Panc1 (cell line): ENCODE results near the gene CTSA. TPM values are rescaled to one million over a fixed set of nuclear protein-coding genes. Genes with fewer than 3 reads are reported as not detected.
"Not testable (repeated sequence)": the region's sequence is repeated elsewhere in the genome, so short reads cannot be mapped to it uniquely, and the experiment has no call there.

Experiments
- ATAC-seq: fragments of 200-7000 bp; cut with Tn5 transposase; 2 replicates; pipeline ENCODE4 v1.9.1; 2020; ENCODE audit warnings: mild to moderate bottlenecking, moderate library complexity
- BruUV-seq: library from RNA; stranded (reverse); fragments of 400-500 nt; replicated peaks from 2 replicates; lab custom pipeline; 2021; lab: Mats Ljungman, UMichigan
- CTCF ChIA-PET: fragments of 300-600 bp; sonication (Branson Sonifier 250); formaldehyde crosslinking; loops from one replicate; lab custom pipeline; 2022; ENCODE audit warnings: antibody characterized with exemption; lab: Charles Lee
- POLR2A ChIA-PET: fragments of 300-600 bp; sonication (Branson Sonifier 250); formaldehyde crosslinking; loops from one replicate; lab custom pipeline; 2022; ENCODE audit warnings: antibody characterized with exemption; lab: Charles Lee
- DNase-seq: peaks from one replicate; pipeline ENCODE4 v3.0.0-alpha.2; 2010; ENCODE audit warnings: low read depth, low spot score
- H3K27ac ChIP-seq: 2 replicates; pipeline ENCODE4 v1.5.1; 2011; ENCODE audit warnings: mild to moderate bottlenecking, low read length, inconsistent platforms
- H3K27me3 ChIP-seq: fragments of 200-500 bp; sonication (Bioruptor generic); 2 replicates; pipeline ENCODE4 v1.6.0; 2014; ENCODE audit warnings: low read length, inconsistent platforms; ENCODE audit not compliant: control insufficient read depth, insufficient read depth
- H3K36me3 ChIP-seq: fragments of 200-500 bp; sonication (Bioruptor generic); 2 replicates; pipeline ENCODE4 v1.5.1; 2014; ENCODE audit warnings: inconsistent platforms, mild to moderate bottlenecking, low read length, moderate library complexity; ENCODE audit not compliant: control insufficient read depth, insufficient read depth
- H3K4me1 ChIP-seq: 2 replicates; pipeline ENCODE4 v1.5.1; 2011; ENCODE audit warnings: inconsistent platforms, mild to moderate bottlenecking, low read length, moderate library complexity; ENCODE audit not compliant: control insufficient read depth, insufficient read depth
- H3K4me3 ChIP-seq, 2 experiments: 2 replicates each; pipeline ENCODE4 v1.5.1; 2011 to 2012; ENCODE audit warnings: low read depth in 2 of 2, low read length in 2 of 2, mild to moderate bottlenecking in 2 of 2, inconsistent platforms in 1 of 2, moderate library complexity in 1 of 2
- H3K9me3 ChIP-seq: fragments of 200-500 bp; sonication (Bioruptor generic); 2 replicates; pipeline ENCODE4 v1.5.1; 2014; ENCODE audit warnings: low read depth, mild to moderate bottlenecking, inconsistent platforms, low read length, moderate library complexity; ENCODE audit not compliant: control insufficient read depth, insufficient read depth
- CTCF ChIP-seq: fragments of 450-650 bp; IDR thresholded peaks from 2 replicates; pipeline ENCODE4 v1.5.1; 2017; ENCODE audit warnings: mild to moderate bottlenecking
- POLR2AphosphoS5 ChIP-seq: IDR thresholded peaks from 2 replicates; pipeline ENCODE4 v1.6.1; 2012; ENCODE audit warnings: mild to moderate bottlenecking, low read depth, low read length, moderate library complexity
- REST ChIP-seq, 2 experiments: IDR thresholded peaks; 2 replicates each; pipeline ENCODE4 v1.6.1; 2011 to 2012; ENCODE audit warnings: low read depth in 2 of 2, control low read depth in 1 of 2, low read length in 1 of 2, mild to moderate bottlenecking in 1 of 2, moderate library complexity in 1 of 2; ENCODE audit not compliant: insufficient read depth in 1 of 2
- SIN3A ChIP-seq: IDR thresholded peaks from 2 replicates; pipeline ENCODE4 v1.6.1; 2012; ENCODE audit warnings: low read depth, mild to moderate bottlenecking, low read length, moderate library complexity, borderline replicate concordance; ENCODE audit not compliant: insufficient read depth
- TCF7L2 ChIP-seq: IDR thresholded peaks from 2 replicates; pipeline ENCODE4 v1.6.1; 2011; ENCODE audit warnings: mild to moderate bottlenecking, low read depth, low read length, inconsistent platforms
- in situ Hi-C: cut with HindIII; loops from 2 replicates; pipeline ENCODE4 v1.10.0; 2016; ENCODE audit warnings: low sequenced_read_pairs, low pct_unique_long_range_greater_than_20kb
- intact Hi-C: fragments of 100-400 bp; cut with micrococcal nuclease; formaldehyde crosslinking; loops from one replicate; pipeline ENCODE4 v1.10.0; 2022; ENCODE audit not compliant: unreplicated experiment
- total RNA-seq: library from RNA; stranded (reverse); gene quantifications from one replicate; pipeline ENCODE4 v1.2.1, GENCODE V29; 2021; ENCODE audit not compliant: unreplicated experiment

Gene CTSA
- total RNA-seq, 1 experiment from 2014 or later: 232 TPM

- H3K9me3 ChIP-seq: no peaks in the 10 kb centered on the region
- in situ Hi-C loops: no loop called here
- H3K36me3 ChIP-seq: no peaks in the 10 kb centered on the region
- DNase-seq: no peak
- H3K4me1 ChIP-seq: no peaks in the 10 kb centered on the region
- no peak overlapping the region for H3K4me3 ChIP-seq
- ATAC-seq: no peak
- intact Hi-C loops: no loop called here
- H3K27me3 ChIP-seq: no peaks in the 10 kb centered on the region
- ChIA-PET CTCF (interaction anchor here (1.6 kb wide), 1 partner anchor 37 kb away, joined by 3 read pairs; no protein-coding TSS in a partner anchor), POLR2A (no interaction called here)
- no TSS peak for BruUV-seq
- TF ChIP-seq TCF7L2: no peak
- TF ChIP-seq SIN3A: no peak
- no peak for TF ChIP-seq CTCF
- TF ChIP-seq POLR2AphosphoS5: no peak
- H3K27ac ChIP-seq: no peak overlapping the region
Measured at GRCh38 chr20:45926731-45927070, 35.6 kb downstream of the CTSA start.

- in situ Hi-C loops: no loop called here
- Histone ChIP-seq H3K36me3 (no peaks in the 10 kb centered on the region), H3K4me3 (no peak overlapping the region), H3K9me3 (no peaks in the 10 kb centered on the region), H3K27ac (no peak overlapping the region), H3K4me1 (no peaks in the 10 kb centered on the region), H3K27me3 (no peaks in the 10 kb centered on the region)
- ChIA-PET CTCF (interaction anchor here (1.6 kb wide), 1 partner anchor 37 kb away, joined by 3 read pairs; no protein-coding TSS in a partner anchor), POLR2A (no interaction called here)
- intact Hi-C loops: no loop called here
- ATAC-seq: 0 out of 2 replicates have a peak, but pooled peaks have one; percentile 13
- no peak for DNase-seq
- BruUV-seq: no TSS peak
- TF ChIP-seq REST (IDR thresholded peaks at IDR 0.05; ENCODE audit: insufficient read depth in 1 of 2, low read depth in 2 of 2, low read length in 1 of 2): no peak
- no peak for TF ChIP-seq SIN3A
- TF ChIP-seq CTCF: no peak
Measured at GRCh38 chr20:45927071-45927878, 36.1 kb downstream of the CTSA start.

GRCh38 chr20:45931680-45932079 is 40.5 kb downstream of the CTSA start:
- BruUV-seq, ATAC-seq, H3K4me3 ChIP-seq, H3K4me1 ChIP-seq, CTCF ChIA-PET, in situ Hi-C loops, H3K9me3 ChIP-seq, intact Hi-C loops, DNase-seq, H3K27ac ChIP-seq, POLR2A ChIA-PET, H3K27me3 ChIP-seq, H3K36me3 ChIP-seq: not testable (repeated sequence)
